Loucy (cell line): Measurements from ENCODE around the gene ASMT.

Experiments
- H2AFZ ChIP-seq: fragments of 200-600 bp; sonication (generic); 2 replicates; pipeline ENCODE4 v1.6.0; 2016; ENCODE audit warnings: antibody characterized with exemption, mild to moderate bottlenecking, low read length, moderate library complexity
- H3F3A ChIP-seq: fragments of 200-600 bp; 2 replicates; pipeline ENCODE4 v1.6.0; 2016; ENCODE audit warnings: antibody characterized with exemption, low read depth, mild to moderate bottlenecking
- H3K27me3 ChIP-seq: fragments of 200-600 bp; sonication (generic); 2 replicates; pipeline ENCODE4 v1.6.1; 2014; ENCODE audit warnings: low read length, mild to moderate bottlenecking; ENCODE audit not compliant: insufficient read depth, poor library complexity, severe bottlenecking
- H3K36me3 ChIP-seq: fragments of 200-600 bp; sonication (generic); 2 replicates; pipeline ENCODE4 v1.6.1; 2016; ENCODE audit warnings: low read length; ENCODE audit not compliant: insufficient read depth
- H3K4me1 ChIP-seq: fragments of 200-600 bp; sonication (generic); 2 replicates; pipeline ENCODE4 v1.5.1; 2014; ENCODE audit warnings: low read length, mild to moderate bottlenecking; ENCODE audit not compliant: insufficient read depth, poor library complexity, severe bottlenecking
- H3K4me2 ChIP-seq: fragments of 200-600 bp; sonication (generic); 2 replicates; pipeline ENCODE4 v1.6.0; 2014; ENCODE audit warnings: antibody characterized with exemption, low read length, low read depth, mild to moderate bottlenecking; ENCODE audit not compliant: poor library complexity, severe bottlenecking
- H3K4me3 ChIP-seq: fragments of 200-600 bp; sonication (generic); 2 replicates; pipeline ENCODE4 v1.5.1; 2014; ENCODE audit warnings: low read length, mild to moderate bottlenecking, mixed read lengths; ENCODE audit not compliant: poor library complexity, severe bottlenecking
- H3K79me2 ChIP-seq: fragments of 200-600 bp; sonication (generic); 2 replicates; pipeline ENCODE4 v1.6.1; 2014; ENCODE audit warnings: low read length; ENCODE audit not compliant: insufficient read depth
- H3K9ac ChIP-seq: fragments of 200-600 bp; sonication (generic); 2 replicates; pipeline ENCODE4 v1.6.0; 2014; ENCODE audit warnings: mild to moderate bottlenecking, low read depth, low read length, moderate library complexity; ENCODE audit not compliant: poor library complexity, severe bottlenecking
- H3K9me2 ChIP-seq: fragments of 200-600 bp; sonication (generic); replicated peaks from 2 replicates; pipeline ENCODE4 v1.6.1; 2016; ENCODE audit warnings: low read depth, low read length, mixed read lengths
- H3K9me3 ChIP-seq: fragments of 200-600 bp; sonication (generic); 2 replicates; pipeline ENCODE4 v1.6.1; 2014; ENCODE audit warnings: mild to moderate bottlenecking, antibody characterized with exemption, low read length, low read depth; ENCODE audit not compliant: insufficient read depth
- H4K20me1 ChIP-seq: fragments of 200-600 bp; sonication (generic); 2 replicates; pipeline ENCODE4 v1.6.0; 2014; ENCODE audit warnings: antibody characterized with exemption, low read length, mild to moderate bottlenecking; ENCODE audit not compliant: insufficient read depth, poor library complexity, severe bottlenecking
- EZH2phosphoT487 ChIP-seq: fragments of 200-600 bp; IDR thresholded peaks from 2 replicates; pipeline ENCODE4 v1.6.1; 2018; ENCODE audit warnings: antibody characterized with exemption, mild to moderate bottlenecking, moderate library complexity, borderline replicate concordance
- TF ChIP-seq, protein P1 (sequence below): fragments of 200-600 bp; sonication (generic); conservative IDR thresholded peaks from 2 replicates; pipeline ENCODE4 v1.5.1; 2014; ENCODE audit warnings: mild to moderate bottlenecking, antibody characterized with exemption, low read length

Gene ASMT

DNA sequence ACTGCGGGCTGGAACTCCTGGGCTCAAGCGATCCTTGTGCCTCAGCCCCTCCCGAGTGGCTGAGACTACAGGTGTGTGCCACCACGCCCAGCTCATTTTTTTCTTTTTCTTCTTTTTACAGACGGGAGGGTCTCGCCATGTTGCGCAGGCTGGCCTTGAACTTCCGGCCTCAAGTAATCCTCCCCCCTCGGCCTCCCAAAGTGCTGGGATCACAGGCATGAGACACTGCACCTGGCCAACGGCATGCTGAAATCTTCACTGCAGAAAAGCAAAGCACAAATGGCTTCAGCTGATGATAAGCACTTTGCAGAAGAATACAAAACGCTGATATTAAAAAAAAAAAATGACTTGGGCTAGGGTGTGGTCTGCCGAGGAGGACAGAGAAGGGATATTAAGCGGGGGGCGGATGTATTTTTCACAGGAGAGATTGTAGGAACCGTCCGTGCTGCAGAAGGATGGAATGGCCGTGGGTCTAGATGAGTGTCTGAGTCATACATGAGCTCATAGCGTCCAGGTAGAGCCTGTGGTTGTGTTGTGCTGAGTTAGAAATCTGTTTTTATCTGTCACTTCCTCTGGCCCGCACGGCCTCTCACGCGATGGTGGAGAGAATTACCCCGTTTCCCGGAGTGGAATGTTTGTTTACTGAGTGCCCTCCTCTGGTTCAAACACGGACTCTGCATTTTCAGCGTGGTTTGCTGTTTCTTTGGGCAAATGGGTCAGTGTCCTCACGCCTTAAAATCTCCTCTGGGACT is 32.0 kb upstream of the ASMT start:
- H3K79me2 ChIP-seq: no peaks in the 10 kb centered on the region
- no peaks in the 10 kb centered on the region for H3K9me3 ChIP-seq
- no peak overlapping the region for H3K4me3 ChIP-seq
- H2AFZ ChIP-seq: no peak overlapping the region
- no peaks in the 10 kb centered on the region for H3F3A ChIP-seq
- H3K4me1 ChIP-seq: peaks cover 16% of the 10 kb centered on the region
- TF ChIP-seq, protein P1, sequence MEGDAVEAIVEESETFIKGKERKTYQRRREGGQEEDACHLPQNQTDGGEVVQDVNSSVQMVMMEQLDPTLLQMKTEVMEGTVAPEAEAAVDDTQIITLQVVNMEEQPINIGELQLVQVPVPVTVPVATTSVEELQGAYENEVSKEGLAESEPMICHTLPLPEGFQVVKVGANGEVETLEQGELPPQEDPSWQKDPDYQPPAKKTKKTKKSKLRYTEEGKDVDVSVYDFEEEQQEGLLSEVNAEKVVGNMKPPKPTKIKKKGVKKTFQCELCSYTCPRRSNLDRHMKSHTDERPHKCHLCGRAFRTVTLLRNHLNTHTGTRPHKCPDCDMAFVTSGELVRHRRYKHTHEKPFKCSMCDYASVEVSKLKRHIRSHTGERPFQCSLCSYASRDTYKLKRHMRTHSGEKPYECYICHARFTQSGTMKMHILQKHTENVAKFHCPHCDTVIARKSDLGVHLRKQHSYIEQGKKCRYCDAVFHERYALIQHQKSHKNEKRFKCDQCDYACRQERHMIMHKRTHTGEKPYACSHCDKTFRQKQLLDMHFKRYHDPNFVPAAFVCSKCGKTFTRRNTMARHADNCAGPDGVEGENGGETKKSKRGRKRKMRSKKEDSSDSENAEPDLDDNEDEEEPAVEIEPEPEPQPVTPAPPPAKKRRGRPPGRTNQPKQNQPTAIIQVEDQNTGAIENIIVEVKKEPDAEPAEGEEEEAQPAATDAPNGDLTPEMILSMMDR: no peak
- no peak for TF ChIP-seq EZH2phosphoT487
- no peaks in the 10 kb centered on the region for H3K27me3 ChIP-seq
- H4K20me1 ChIP-seq: no peaks in the 10 kb centered on the region
- H3K9ac ChIP-seq: no peak overlapping the region
- no peaks in the 10 kb centered on the region for H3K9me2 ChIP-seq
- H3K4me2 ChIP-seq: no peak overlapping the region
- no peaks in the 10 kb centered on the region for H3K36me3 ChIP-seq

DNA sequence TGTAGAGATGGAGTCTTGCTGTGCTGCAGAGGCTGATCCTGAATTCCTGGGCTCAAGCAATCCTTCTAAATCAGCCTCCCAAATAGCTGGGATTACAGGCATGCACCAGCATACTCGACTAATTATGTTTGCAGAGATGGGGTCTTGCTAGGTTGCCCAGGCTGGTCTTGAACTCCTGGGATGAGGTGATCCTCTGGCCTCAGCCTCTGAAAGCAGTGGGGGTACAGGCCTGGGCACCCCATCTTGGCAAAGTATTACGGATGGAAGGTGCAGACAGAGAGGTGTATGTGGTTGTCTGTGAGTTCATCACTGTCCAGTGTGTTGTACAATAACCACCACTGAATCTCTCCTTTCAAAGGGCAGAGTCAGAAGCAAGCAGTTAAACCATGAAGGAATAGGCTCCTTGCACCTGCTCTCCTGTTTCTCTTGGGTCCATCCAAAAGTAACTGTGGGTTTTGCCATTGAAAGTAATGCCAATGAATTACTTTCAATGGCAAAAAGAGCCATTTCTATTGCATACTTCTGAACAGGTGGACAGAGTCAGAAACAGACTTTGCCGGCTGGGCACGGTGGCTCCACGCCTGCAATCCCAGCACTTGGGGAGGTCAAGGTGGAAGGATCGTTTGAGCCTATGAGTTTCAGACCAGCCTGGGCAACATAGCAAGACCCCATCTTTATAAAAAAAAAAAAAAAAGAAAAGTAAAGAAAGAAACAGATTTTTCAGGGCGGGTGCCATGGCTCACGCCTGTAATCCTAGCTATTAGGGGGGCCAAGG is 30.4 kb upstream of the ASMT start:
- no peak overlapping the region for H3K4me3 ChIP-seq
- H4K20me1 ChIP-seq: no peaks in the 10 kb centered on the region
- H3K9me2 ChIP-seq: no peaks in the 10 kb centered on the region
- no peaks in the 10 kb centered on the region for H3K27me3 ChIP-seq
- peaks cover 4% of the 10 kb centered on the region for H3K4me1 ChIP-seq
- no peak overlapping the region for H3K9ac ChIP-seq
- TF ChIP-seq, protein P1: no peak
- no peak for TF ChIP-seq EZH2phosphoT487
- H3K79me2 ChIP-seq: no peaks in the 10 kb centered on the region
- H2AFZ ChIP-seq: no peak overlapping the region
- H3K9me3 ChIP-seq: no peaks in the 10 kb centered on the region
- no peaks in the 10 kb centered on the region for H3K36me3 ChIP-seq
- H3F3A ChIP-seq: no peaks in the 10 kb centered on the region
- H3K4me2 ChIP-seq: no peak overlapping the region

DNA sequence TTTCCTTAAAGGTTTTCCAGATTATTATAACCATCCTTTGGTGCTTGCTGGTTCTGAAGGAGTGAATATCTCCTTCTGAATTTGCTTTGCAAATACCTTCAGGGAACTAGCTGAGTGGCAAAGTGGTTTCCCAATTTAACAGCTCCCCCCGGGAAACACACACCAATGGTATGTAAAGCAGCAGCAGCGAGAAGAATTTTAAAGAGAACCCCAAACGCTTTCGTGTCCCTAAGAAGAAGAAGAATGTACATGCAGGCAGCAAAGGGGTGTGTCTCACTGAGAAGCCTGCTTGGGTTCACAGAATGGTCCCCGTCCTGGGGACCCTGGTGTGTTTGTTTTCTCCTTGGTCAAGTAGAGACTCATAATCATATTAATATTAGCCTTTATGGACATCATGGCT is 27.7 kb upstream of the ASMT start:
- TF ChIP-seq, protein P1: no peak
- TF ChIP-seq EZH2phosphoT487: no peak
- no peaks in the 10 kb centered on the region for H3F3A ChIP-seq
- H2AFZ ChIP-seq: no peak overlapping the region
- no peaks in the 10 kb centered on the region for H3K9me2 ChIP-seq
- no peak overlapping the region for H3K9ac ChIP-seq
- no peak overlapping the region for H3K4me2 ChIP-seq
- H3K27me3 ChIP-seq: no peaks in the 10 kb centered on the region
- H3K79me2 ChIP-seq: peaks cover 4% of the 10 kb centered on the region
- no peaks in the 10 kb centered on the region for H3K36me3 ChIP-seq
- no peaks in the 10 kb centered on the region for H3K9me3 ChIP-seq
- H3K4me3 ChIP-seq: no peak overlapping the region
- peaks cover 4% of the 10 kb centered on the region for H4K20me1 ChIP-seq
- peaks cover 4% of the 10 kb centered on the region for H3K4me1 ChIP-seq
